NK-92 treated with Interleukin-12 subunit alpha and Interleukin-12 subunit beta, amount 100 ng/mL, for 24 hours (cell line): ENCODE measurements around the gene PLXNC1.

Experiments
- DNase-seq: peaks from one replicate; lab custom pipeline; 2025; lab: John Stamatoyannopoulos, UW

PLXNC1 gene

GRCh38 chr12:94147991-94148738, at the start of gene PLXNC1:
Gene PLXNC1 (plus strand): TSS chr12:94148577. CDS start chr12:94148972, 395 bp downstream.
- DNase-seq: peak; percentile 41

- DNase-seq: no peak
Observed at GRCh38 chr12:94099191-94099590, 49.2 kb upstream of the PLXNC1 start.

- no peak for DNase-seq
Observed at GRCh38 chr12:94099632-94100031, 48.7 kb upstream of the PLXNC1 start.

- peak; percentile 55 for DNase-seq
Observed at GRCh38 chr12:94100211-94100627, 48.2 kb upstream of the PLXNC1 start.

GRCh38 chr12:94100990-94101737, 47.2 kb upstream of the PLXNC1 start:
- peak; percentile 63 for DNase-seq

- peak; percentile 72 for DNase-seq
Observed at GRCh38 chr12:94101738-94102660, 46.4 kb upstream of the PLXNC1 start.

- no peak for DNase-seq
Observed at GRCh38 chr12:94103986-94104385, 44.4 kb upstream of the PLXNC1 start.

- no peak for DNase-seq
Observed at GRCh38 chr12:94107910-94108309, 40.5 kb upstream of the PLXNC1 start.

GRCh38 chr12:94109160-94109559, 39.2 kb upstream of the PLXNC1 start:
- DNase-seq: peak; percentile 18

GRCh38 chr12:94110258-94110657, 38.1 kb upstream of the PLXNC1 start:
- no peak for DNase-seq

- DNase-seq: no peak
Observed at GRCh38 chr12:94111302-94111701, 37.1 kb upstream of the PLXNC1 start.

GRCh38 chr12:94112121-94112520, 36.3 kb upstream of the PLXNC1 start:
- no peak for DNase-seq

- no peak for DNase-seq
Observed at GRCh38 chr12:94114166-94114565, 34.2 kb upstream of the PLXNC1 start.

GRCh38 chr12:94116191-94116590, 32.2 kb upstream of the PLXNC1 start:
- no peak for DNase-seq

GRCh38 chr12:94121886-94122285, 26.5 kb upstream of the PLXNC1 start:
- DNase-seq: no peak

- no peak for DNase-seq
Observed at GRCh38 chr12:94122591-94122990, 25.8 kb upstream of the PLXNC1 start.

- no peak for DNase-seq
Observed at GRCh38 chr12:94123127-94123526, 25.2 kb upstream of the PLXNC1 start.

GRCh38 chr12:94126067-94126466, 22.3 kb upstream of the PLXNC1 start:
- DNase-seq: no peak

GRCh38 chr12:94127239-94128131, 20.9 kb upstream of the PLXNC1 start:
- no peak for DNase-seq

GRCh38 chr12:94128280-94128679, 20.1 kb upstream of the PLXNC1 start:
- no peak for DNase-seq
